ENCODE results near the gene TASOR2.

The TASOR2 gene, protein sequence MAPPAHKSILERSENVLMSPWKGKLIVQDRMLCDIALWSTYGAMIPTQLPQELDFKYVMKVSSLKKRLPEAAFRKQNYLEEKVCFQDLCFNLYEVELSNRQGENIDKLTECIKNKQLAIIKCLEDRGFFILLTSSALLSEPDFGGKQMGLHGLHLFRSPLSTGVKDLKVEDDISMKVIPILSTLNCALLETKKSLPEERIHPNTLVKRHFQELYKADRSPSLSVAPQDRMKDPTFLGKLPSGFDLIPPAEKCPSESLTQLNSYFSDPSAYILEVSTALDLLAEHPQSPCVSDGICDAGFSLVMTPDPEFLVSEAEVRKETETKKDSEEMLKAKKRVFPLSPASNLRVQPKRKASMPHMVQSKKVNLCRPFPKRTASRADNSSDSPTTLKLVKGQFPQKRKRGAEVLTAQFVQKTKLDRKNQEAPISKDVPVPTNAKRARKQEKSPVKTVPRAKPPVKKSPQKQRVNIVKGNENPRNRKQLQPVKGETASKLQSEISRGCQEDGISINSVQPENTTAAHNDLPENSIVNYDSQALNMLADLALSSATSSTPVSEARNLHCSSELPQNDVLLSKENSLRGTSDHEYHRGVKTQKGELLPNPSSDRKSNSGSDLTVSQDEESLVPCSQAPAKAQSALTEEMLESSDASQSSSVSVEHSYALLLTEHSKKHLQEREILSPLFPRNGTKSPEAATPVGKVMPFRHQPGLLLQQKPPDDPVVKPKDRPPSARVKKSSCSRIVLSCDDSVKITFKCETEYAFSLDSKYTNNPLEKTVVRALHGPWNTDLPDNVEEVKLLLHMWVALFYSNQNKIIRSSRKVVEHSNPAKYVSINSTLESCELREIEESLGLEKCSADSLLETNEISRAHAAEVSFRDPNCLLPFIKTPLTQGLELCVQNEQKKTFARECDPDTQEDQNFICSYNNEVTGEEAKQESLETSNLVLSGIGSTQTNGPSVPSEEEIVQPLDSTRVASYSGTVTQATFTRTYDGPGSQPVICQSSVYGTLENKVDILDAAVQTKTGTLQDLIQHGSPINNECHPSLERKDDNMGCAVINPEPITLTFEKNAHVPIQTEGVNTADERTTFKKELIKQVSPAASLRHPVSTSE (N-terminal part only)

GRCh38 chr10:5684318-5684970 is at the start of gene TASOR2:
Gene TASOR2, plus strand, starts transcription at chr10:5684838. Its CDS starts 35,805 bp downstream, at chr10:5720643.
- peak; percentile 98 for DNase-seq

DNA sequence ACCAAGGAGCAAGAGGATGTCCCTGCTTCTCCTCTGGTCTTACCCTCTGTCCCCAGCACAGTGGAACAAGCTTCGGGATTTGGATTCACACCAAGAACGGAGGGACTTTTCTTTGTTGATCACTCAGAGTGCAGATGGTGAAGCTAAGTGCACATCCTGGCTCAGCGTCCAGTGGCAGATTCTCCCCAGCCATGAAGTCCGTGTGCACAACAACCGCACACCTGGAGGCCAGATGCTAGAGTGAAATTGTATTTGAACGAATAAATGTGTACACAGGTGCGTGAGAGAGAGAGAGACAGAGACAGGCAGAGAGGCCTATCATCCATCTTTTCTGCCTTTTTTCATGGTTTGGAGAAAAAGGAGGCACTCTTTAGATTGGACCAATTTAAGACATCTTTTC is 49.7 kb upstream of the TASOR2 start:
- DNase-seq, result no peak

GRCh38 chr10:5638494-5638893 is 46.1 kb upstream of the TASOR2 start:
- no peak for DNase-seq

- no peak for DNase-seq
Measured at GRCh38 chr10:5639066-5639465, 45.6 kb upstream of the TASOR2 start.

- DNase-seq, result no peak
Measured at GRCh38 chr10:5640036-5640435, 44.6 kb upstream of the TASOR2 start.

- no peak for DNase-seq
Measured at GRCh38 chr10:5640501-5640900, 44.1 kb upstream of the TASOR2 start.

- DNase-seq, result no peak
Measured at GRCh38 chr10:5641501-5641900, 43.1 kb upstream of the TASOR2 start.

GRCh38 chr10:5643346-5644067 is 41.1 kb upstream of the TASOR2 start:
- no peak for DNase-seq

DNA sequence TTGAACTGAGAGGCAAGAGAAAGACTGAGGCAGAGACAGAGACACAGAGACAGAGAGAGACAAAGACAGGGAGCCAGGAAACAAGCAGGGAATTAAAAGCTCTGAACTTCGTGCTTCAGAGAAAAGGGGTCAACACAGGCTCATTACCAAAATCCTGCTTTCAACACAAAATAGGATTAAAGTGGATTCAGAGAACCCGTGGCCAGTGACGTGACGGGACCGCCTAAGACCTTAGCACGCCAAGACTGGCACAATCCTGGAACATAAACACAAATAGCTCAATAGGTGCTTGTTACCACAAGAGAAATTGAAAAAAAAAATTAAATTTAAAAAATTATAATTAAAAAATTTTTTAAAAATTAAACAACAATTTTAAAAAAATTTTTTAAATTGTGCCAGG is 39.7 kb upstream of the TASOR2 start:
- no peak for DNase-seq

DNA sequence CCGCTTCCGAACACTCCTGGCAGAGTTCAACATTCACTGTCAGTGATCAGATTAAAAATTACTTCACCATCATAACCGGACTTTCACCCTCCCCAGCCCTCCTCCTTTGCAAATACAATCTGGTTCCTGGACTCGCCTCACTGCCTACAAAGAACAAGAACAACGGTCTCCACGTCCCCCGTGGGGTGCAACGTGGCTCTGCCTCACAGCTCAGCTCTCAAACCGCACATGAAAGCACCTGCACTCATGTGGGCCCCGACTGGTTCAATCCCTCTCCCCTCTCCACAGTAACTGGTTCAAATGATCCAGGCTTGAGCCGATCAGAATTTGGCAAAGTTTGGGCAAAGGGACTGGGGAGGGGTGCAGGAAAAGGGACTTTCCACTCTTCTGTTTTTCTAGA is 39.3 kb upstream of the TASOR2 start:
- DNase-seq, result no peak

GRCh38 chr10:5645944-5646617 is 38.6 kb upstream of the TASOR2 start:
- DNase-seq, result no peak

- DNase-seq, result no peak
Measured at GRCh38 chr10:5647507-5648240, 37.0 kb upstream of the TASOR2 start.

GRCh38 chr10:5648494-5649457 is 35.9 kb upstream of the TASOR2 start:
- DNase-seq, result no peak

DNA sequence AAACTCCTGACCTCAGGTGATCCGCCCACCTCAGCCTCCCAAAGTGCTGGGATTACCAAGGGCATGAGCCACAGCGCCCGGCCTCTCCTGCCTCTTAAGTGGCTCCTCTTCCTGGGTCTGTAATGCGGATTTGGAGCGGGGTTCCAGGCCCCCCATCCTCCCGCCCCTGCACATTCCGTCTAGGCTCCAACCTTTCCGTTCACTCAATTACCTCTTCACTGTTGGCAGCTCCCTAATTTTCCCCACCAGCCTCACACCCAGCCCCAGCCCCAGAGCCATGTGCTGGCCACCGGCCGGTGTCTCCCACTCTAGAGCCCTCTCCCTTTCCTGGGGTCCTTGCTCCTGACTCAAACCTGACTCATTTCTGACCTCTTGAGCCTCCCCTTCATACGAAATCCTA is 34.9 kb upstream of the TASOR2 start:
- DNase-seq, result no peak

DNA sequence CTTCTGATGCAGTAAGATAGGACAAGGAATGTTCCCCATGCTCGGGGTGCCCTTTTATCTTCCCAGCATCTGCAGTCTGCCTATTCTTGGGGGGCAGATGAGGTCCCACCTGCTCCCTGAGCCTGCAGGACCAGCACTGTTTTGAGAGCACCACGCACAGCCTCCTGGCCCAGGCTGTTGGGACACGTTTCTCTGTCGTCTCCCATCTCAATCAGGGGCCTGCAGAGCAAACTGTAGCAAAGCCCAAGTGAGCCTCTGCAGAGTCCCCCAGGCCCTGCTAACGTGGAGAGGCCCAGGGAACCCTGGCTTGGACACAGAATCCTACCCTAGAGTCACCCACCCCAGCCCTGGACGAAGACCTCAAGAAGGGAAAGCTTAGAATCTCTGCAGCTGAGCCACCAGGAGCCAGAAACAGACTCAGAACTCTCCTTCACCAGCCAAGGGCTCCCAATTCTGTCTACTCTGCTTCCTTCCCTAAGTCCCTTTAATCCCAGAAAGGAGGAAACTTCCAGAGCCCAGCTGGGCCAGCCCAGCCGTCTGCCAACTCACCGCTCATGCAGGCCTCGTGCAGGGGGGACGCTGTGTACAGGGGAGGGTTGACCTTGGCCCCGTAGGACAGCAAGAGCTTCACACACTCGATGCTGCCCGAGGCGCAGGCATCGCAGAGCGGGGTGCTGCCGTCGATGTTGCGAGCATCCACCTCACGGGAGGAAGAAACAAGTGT is 33.8 kb upstream of the TASOR2 start:
- no peak for DNase-seq

- no peak for DNase-seq
Measured at GRCh38 chr10:5651388-5651764, 33.3 kb upstream of the TASOR2 start.

DNA sequence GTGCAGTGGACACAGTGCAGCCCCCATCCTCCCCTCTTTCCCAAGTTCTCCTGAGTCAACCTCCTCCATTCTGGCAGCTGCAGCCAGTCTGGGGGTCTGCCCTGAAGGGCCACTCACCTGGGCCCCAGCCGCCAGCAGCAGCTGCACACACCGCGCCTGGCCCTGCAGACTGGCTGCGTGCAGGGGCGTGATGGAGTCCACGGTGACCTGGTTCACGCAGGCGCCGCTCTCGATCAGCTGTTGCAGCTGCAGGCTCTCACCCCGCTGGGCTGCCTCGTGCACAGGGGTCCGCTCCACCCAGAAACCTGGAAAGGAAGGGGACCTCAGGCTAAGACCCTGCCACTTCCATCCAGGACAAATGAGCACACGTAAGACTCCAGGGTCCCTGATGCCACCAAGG is 31.9 kb upstream of the TASOR2 start:
- DNase-seq, result no peak

GRCh38 chr10:5654218-5654755 is 30.4 kb upstream of the TASOR2 start:
- DNase-seq, result no peak

DNA sequence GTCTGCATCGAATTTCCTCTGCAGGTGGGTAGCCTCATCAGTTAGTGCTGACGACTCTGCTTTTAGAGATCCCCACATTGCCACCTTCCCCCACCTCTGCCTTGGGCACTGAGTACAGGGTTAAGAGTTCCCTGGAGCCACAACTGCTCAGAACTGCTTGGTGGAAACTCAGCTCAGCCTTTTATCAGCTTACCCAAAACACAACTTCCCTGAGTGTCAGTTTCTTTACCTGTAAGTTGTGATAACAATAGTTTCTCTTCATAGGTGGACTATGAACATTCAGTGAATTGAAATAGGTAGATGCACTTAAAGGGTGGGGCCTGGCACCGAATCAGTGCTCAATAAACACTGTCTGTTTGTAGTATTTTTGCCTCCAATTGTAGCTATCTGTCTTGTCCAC is 29.5 kb upstream of the TASOR2 start:
- no peak for DNase-seq
